HG02759 (cell line): ENCODE data around the gene CDC42.

ENCODE experiments used
- ATAC-seq: cut with Tn5 transposase; IDR thresholded peaks from one replicate; pipeline ENCODE4 v1.9.1; 2021; ENCODE audit warnings: mild to moderate bottlenecking, moderate library complexity; ENCODE audit not compliant: unreplicated experiment

The CDC42 gene

GRCh38 chr1:22037520-22037919, 15.0 kb upstream of the CDC42 start:
- no peak for ATAC-seq

GRCh38 chr1:22038036-22038435, 14.5 kb upstream of the CDC42 start:
- no peak for ATAC-seq

- ATAC-seq, result peak; percentile 97
Measured at GRCh38 chr1:22039594-22040285, 12.8 kb upstream of the CDC42 start.

GRCh38 chr1:22040286-22040623, 12.3 kb upstream of the CDC42 start:
- ATAC-seq, result no peak

GRCh38 chr1:22041505-22041904, 11.0 kb upstream of the CDC42 start:
- ATAC-seq, result no peak

GRCh38 chr1:22043198-22043769, 9.2 kb upstream of the CDC42 start:
- no peak for ATAC-seq

- ATAC-seq, result no peak
Measured at GRCh38 chr1:22044690-22045420, 7.7 kb upstream of the CDC42 start.

- ATAC-seq, result no peak
Measured at GRCh38 chr1:22045604-22046228, 6.8 kb upstream of the CDC42 start.

- no peak for ATAC-seq
Measured at GRCh38 chr1:22048351-22049192, 3.9 kb upstream of the CDC42 start.

GRCh38 chr1:22050330-22050729, 2.2 kb upstream of the CDC42 start:
- no peak for ATAC-seq

- no peak for ATAC-seq
Measured at GRCh38 chr1:22051607-22052114, 848 bp upstream of the CDC42 start.

- peak; percentile 44 for ATAC-seq
Measured at GRCh38 chr1:22053017-22053860, 730 bp downstream of the CDC42 start.

GRCh38 chr1:22053861-22054770, 1.6 kb downstream of the CDC42 start:
- ATAC-seq, result no peak

GRCh38 chr1:22055463-22055862, 3.0 kb downstream of the CDC42 start:
- ATAC-seq, result no peak

- no peak for ATAC-seq
Measured at GRCh38 chr1:22056043-22056442, 3.5 kb downstream of the CDC42 start.

GRCh38 chr1:22056936-22057335, 4.4 kb downstream of the CDC42 start:
- ATAC-seq, result no peak

GRCh38 chr1:22057861-22058260, 5.4 kb downstream of the CDC42 start:
- ATAC-seq, result no peak

- ATAC-seq, result no peak
Measured at GRCh38 chr1:22064751-22065402, 12.4 kb downstream of the CDC42 start.
